NCI-H345 (cell line): Measurements from ENCODE around the gene GTF3C1.

Source experiments
- DNase-seq: peaks from one replicate; lab custom pipeline; 2025; lab: John Stamatoyannopoulos, UW

GTF3C1 gene

DNA sequence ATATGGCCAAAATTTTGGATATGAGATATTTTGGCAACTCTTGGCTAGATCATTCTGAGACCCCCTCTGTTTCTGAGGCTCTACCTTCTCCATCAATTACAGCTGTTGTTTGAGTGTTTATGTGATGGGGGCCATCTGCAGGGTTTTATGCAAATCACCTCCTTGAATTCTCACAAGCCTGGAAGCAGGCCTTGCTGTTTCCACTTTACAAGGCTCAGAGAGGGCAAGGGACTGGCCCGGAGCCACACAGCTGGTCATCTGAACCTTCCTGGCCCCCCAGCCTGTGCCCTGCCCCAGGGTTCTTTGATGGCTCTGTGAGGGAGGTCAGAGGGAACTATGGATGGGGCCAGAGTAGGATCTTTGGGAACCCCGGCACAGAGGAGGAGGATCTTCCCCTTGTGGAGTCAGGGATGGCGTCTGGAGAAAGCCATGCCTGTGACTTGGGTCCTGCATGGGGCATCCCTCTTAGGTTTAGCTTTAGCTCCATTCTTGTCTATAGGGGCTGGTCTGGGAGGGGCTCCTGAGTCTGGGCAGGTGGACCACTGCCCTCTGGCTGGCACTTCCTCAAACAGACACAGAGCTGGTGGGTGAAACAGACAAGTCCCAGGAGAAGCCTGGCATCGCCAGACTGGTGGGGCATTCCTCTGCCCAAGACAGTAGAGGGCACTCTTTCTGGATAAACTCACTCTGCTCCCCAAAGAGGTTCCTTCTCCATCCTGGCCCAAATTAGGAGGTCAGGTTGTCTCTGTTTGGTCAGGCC, 121.5 kb downstream of the GTF3C1 start:
- DNase-seq = no peak

DNA sequence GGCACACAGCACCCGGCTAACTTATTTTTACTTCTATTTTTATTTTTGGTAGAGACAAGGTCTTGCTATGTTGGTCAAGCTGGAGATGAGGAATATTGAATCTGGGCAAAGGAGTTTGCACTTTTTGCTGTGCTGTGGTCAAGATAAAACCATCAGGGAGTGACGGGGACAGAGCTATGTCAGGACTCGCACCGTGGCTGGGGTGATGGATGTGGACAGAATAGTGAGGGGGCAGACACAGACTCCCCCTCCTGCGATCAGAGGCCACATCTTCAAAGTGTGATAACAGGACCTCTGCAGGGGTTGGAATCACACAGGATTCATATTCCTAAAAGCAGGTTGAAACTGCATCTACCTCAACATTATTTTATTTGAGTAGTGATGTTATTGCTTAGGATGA, 122.2 kb downstream of the GTF3C1 start:
- DNase-seq = no peak

DNA sequence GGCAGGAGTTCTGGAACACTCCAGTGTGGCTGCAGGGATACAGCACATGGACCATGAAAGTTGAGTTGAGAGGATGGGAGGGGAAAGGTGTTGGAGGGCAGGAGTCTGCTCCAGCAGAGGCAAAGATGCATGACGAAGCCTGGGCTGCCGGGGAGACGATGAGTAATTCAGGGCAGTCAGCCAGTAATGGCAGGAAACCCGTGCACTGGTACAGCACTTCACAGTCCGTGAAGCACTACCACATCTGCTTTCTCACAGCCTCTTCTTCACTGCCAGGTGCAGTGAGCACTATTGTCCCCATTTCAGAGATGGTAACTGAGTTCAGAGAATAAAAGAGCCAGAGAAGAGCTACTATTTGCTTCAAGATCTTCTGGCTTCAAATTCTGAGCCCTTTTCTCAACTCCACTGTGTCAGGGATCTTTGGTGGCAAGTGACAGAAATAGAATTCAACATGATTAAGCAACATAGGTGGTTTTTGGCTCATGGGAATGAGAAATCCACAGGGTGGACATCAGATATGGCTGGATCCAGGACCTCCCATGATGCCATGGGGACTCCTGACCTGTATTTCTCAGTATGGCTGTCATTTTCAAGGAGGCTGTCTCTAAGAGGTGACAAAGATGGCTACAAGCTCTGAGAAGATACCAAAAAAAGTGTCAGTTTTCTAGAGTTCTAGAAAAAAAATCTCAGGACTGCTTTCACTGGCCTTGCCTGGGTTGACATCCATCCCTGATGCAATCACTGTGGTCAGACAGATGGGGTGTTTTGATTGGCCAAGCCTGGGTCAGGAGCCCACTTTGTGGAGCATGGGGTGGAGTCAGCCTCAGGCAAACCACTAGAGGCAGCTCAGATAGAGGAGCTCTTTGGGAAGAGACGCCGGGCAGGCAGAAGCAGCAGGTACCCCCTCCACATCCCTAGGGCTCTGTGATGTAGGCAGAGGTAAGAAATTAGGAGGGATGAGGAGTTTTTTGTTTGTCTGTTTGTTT, 123.0 kb downstream of the GTF3C1 start:
- peak; percentile 9 for DNase-seq

GRCh38 chr16:27425961-27426360, 123.8 kb downstream of the GTF3C1 start:
- DNase-seq = no peak

GRCh38 chr16:27424772-27425498, 124.8 kb downstream of the GTF3C1 start:
- no peak for DNase-seq

DNA sequence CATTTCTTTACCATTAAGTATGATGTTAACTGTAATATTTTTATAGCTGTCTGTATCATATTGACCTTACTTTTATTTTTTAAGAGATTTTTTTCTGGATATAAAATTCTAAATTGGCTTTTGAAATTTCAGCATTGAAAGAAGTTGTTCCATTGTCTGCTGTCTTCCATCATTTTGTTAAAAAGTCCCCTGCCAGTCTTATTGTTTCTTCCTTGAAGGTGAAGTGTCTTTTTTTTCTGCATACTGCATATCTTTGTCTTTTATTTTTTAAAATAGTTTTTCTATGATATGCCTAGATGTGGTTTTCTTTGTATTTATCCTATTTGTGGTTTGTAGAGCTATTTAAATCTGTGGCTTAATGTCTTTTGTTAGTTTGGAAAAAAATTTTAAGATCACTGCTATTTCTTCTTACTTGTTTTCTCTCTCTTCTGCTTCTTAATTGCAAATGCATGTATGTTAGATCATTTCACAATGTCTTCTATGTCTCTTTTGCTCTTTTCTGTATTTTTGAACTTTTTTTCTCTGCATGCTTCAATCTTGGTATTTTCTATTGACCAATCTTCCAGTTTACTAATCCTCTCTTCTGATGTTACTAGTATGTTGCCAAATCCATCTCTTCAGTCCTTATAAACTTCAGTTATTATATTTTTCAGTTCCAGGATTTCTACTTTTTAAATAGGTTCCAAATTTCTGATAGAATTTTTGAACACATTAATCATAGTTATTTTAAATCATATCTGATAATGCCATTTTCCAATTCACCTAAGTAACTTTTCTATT, 127.6 kb downstream of the GTF3C1 start:
- DNase-seq = no peak

DNA sequence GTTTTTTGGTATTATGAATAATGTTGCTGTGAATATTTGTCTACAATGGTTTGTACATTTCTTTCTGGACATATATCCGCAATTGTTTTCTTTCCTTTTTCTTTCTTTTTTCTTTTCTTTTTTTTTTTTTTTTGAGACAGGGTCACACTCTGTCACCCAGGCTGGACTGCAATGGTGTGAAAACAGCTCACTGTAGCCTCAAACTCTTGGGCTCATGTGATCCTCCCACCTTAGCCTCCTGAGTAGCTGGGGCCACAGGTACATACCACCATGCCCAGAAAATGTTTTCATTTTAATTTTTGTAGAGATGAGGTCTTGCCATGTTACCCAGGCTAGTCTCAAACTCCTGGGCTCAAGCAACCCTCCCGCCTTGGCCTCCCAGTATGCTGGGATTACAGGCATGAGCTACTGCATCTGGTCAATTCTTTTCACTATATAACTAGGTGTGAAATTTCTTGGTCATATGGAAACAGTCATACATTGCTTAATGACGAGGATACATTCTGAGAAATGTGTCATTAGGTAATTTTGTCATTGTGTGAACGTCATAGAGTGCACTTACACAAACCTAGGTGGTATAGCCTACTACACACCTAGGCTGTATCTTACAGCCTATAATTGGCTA, 132.6 kb downstream of the GTF3C1 start:
- no peak for DNase-seq

- DNase-seq = no peak
Measured at GRCh38 chr16:27414788-27415431, 134.8 kb downstream of the GTF3C1 start.

DNA sequence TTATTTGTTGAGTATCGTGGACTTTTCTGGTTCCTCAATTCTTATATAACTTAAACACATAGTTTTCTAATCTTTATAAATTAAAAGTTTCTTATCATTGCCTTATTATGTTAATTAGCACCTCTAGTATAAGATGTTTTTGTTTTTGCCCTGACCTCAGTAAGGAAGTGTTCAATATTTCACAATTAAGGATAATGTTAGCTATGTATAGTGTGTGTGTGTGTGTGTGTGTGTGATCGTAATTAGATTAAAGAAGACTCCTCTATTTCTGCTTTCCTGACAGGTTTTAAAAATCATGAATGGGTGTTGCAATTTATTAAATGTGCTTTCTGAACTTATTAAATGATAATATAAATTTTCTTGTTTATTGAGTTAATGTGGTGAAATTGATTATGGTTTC, 135.8 kb downstream of the GTF3C1 start:
- DNase-seq = no peak

GRCh38 chr16:27410761-27411160, 139.0 kb downstream of the GTF3C1 start:
- DNase-seq = no peak
